ENCODE data around the gene ACSM6. TPM values are rescaled to one million over a fixed set of nuclear protein-coding genes. Genes with fewer than 3 reads are reported as not detected.

Gene ACSM6
- total RNA-seq, 8 experiments from 2014 or later: 0.14 to 0.24 TPM; not detected in 6

DNA sequence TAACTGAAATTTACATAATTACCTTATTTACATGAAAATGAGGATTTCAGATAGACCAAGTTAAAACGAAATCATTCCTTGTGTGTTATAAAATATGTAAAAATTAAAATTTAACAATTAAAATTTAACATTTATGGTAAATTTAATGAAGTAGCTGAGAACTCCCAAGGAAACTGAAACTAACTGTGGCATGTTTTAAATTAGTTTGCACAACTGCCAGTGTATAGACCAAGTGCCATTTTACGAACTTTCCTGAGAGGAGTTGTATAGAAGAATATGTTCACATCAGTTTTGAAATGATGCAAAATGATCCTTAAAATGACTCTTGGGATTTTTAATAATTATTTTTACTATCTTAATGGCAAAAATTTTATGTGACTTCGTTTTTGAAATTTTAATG lies 73.2 kb downstream of the ACSM6 start:
- 47 to 97% (median 84%) methylated on average over 2 to 3 of the region's 3 CpGs for WGBS, 10 experiments
- Histone ChIP-seq H3K4me3 (no peak overlapping the region), H3K27ac (no peak overlapping the region), H3K4me1 (replicated peaks in 1 of 2) (no peaks in the 10 kb centered on the region)
- in situ Hi-C loops (cut with MboI; ENCODE audit: low pct_unique_long_range_greater_than_20kb in 2 of 9, low sequenced_read_pairs in 9 of 9, unreplicated experiment in 9 of 9): no loop called here
- ATAC-seq (replicated peaks in 6 of 8): no peak

GRCh38 chr10:95268438-95268837 lies 74.4 kb downstream of the ACSM6 start:
- Histone ChIP-seq H3K4me1 (replicated peaks in 1 of 2) (peaks cover 0 to 1% of the 10 kb centered on the region in 2 donors), H3K4me3 (no peak overlapping the region), H3K27ac (no peak overlapping the region)
- ATAC-seq (replicated peaks in 6 of 8): no peak
- in situ Hi-C loops (cut with MboI; ENCODE audit: low pct_unique_long_range_greater_than_20kb in 2 of 9, low sequenced_read_pairs in 9 of 9, unreplicated experiment in 9 of 9): no loop called here
- WGBS, 10 experiments: 46 to 100% (median 80%) methylated on average over 1 to 12 of the region's 12 CpGs; no CpG with 5 or more reads in 1 of the 10 experiments

- in situ Hi-C loops (cut with MboI; ENCODE audit: low pct_unique_long_range_greater_than_20kb in 2 of 9, low sequenced_read_pairs in 9 of 9, unreplicated experiment in 9 of 9): no loop called here
- peaks cover 0 to 5% of the 10 kb centered on the region in 2 donors for H3K4me1 ChIP-seq (replicated peaks in 1 of 2)
- 0 to 89% (median 80%) methylated on average over 2 to 10 of the region's 13 CpGs; no CpG with 5 or more reads in 1 of the 10 experiments for WGBS, 10 experiments
- peak in 7 of 8 experiments; percentile 66 to 97 (median 75) for ATAC-seq (replicated peaks in 6 of 8)
- no peak overlapping the region for H3K27ac ChIP-seq
- H3K4me3 ChIP-seq: no peak overlapping the region
These were observed 79.6 kb downstream of the ACSM6 start for GRCh38 chr10:95273393-95274312.

DNA sequence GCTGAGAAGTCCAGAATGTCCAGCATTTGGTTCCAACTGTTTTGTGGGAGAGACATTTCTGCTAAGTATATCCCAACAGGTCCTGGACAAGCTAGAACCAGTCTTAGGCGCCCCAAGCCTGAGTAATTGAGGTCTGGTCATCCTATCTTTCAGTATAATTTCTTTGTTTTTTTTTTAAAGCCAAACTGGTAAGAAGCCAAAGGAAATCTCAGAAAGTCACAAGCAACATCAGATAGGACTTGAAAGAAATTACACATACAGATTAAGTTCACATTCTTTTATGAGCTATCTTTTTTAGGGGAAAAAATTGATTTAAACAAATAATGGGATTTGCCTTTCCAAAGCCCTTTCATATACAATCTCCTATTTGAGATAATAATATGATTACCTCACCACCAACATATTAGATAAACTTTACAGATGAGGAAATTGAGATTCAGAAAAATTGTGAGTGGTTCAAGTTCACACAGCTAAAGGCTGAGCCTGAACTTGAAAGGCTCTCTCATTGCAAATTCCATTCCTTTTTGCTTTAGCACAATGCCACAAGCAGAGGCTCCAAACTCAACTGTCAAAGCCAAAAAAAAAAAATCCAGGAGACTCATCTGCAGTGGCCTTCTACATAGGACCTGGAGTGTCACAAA lies 81.8 kb downstream of the ACSM6 start:
- no peak overlapping the region for H3K27ac ChIP-seq
- no peak overlapping the region for H3K4me3 ChIP-seq
- WGBS, 10 experiments: 17 to 100% (median 94%) methylated on average over 1 of the region's 1 CpG; no CpG with 5 or more reads in 4 of the 10 experiments
- no peak for ATAC-seq (replicated peaks in 6 of 8)
- peaks cover 0 to 5% of the 10 kb centered on the region in 2 donors for H3K4me1 ChIP-seq (replicated peaks in 1 of 2)
- in situ Hi-C loops (cut with MboI; ENCODE audit: low pct_unique_long_range_greater_than_20kb in 2 of 9, low sequenced_read_pairs in 9 of 9, unreplicated experiment in 9 of 9): no loop called here

- peaks cover 0 to 5% of the 10 kb centered on the region in 2 donors for H3K4me1 ChIP-seq (replicated peaks in 1 of 2)
- ATAC-seq (replicated peaks in 6 of 8): peak in 2 of 8 experiments; percentile 80 to 83
- H3K27ac ChIP-seq: no peak overlapping the region
- in situ Hi-C loops (cut with MboI; ENCODE audit: low pct_unique_long_range_greater_than_20kb in 2 of 9, low sequenced_read_pairs in 9 of 9, unreplicated experiment in 9 of 9): no loop called here
- no peak overlapping the region for H3K4me3 ChIP-seq
- 52 to 100% (median 98%) methylated on average over 1 to 5 of the region's 8 CpGs; no CpG with 5 or more reads in 3 of the 10 experiments for WGBS, 10 experiments
These were observed 82.5 kb downstream of the ACSM6 start for GRCh38 chr10:95276367-95277200.

GRCh38 chr10:95277201-95277570 lies 83.1 kb downstream of the ACSM6 start:
- in situ Hi-C loops (cut with MboI; ENCODE audit: low pct_unique_long_range_greater_than_20kb in 2 of 9, low sequenced_read_pairs in 9 of 9, unreplicated experiment in 9 of 9): no loop called here
- peaks cover 0 to 5% of the 10 kb centered on the region in 2 donors for H3K4me1 ChIP-seq (replicated peaks in 1 of 2)
- H3K4me3 ChIP-seq: no peak overlapping the region
- no peak for ATAC-seq (replicated peaks in 6 of 8)
- H3K27ac ChIP-seq: no peak overlapping the region
- 50 to 89% methylated on average over 1 of the region's 1 CpG; no CpG with 5 or more reads in 8 of the 10 experiments for WGBS, 10 experiments

GRCh38 chr10:95277614-95278013 lies 83.6 kb downstream of the ACSM6 start:
- no peak overlapping the region for H3K4me3 ChIP-seq
- WGBS, 10 experiments: 44 to 88% (median 58%) methylated on average over 2 to 3 of the region's 3 CpGs; no CpG with 5 or more reads in 2 of the 10 experiments
- in situ Hi-C loops (cut with MboI; ENCODE audit: low pct_unique_long_range_greater_than_20kb in 2 of 9, low sequenced_read_pairs in 9 of 9, unreplicated experiment in 9 of 9): no loop called here
- H3K27ac ChIP-seq: no peak overlapping the region
- ATAC-seq (replicated peaks in 6 of 8): no peak
- H3K4me1 ChIP-seq (replicated peaks in 1 of 2): peaks cover 0 to 5% of the 10 kb centered on the region in 2 donors

Other genes with a start within 250 kb of the ACSM6 start
- gene CYP2C8, start 124.7 kb upstream of the ACSM6 start, total RNA-seq: under 1 TPM in 2 of 8 experiments, not detected in 6; 0.14 to 0.33 TPM
- gene PDLIM1, start 96.8 kb downstream of the ACSM6 start, total RNA-seq: 100 to 1,000 TPM in 1 of 8 experiments, 10 to 100 TPM in 4, 1 to 10 TPM in 3; 2.7 to 106 (median 27.6) TPM